IPS-18a (cell line): ENCODE results near the gene PLA1A.

Experiments
- H3K27ac ChIP-seq: one replicate; pipeline ENCODE4 v1.5.1; 2013; ENCODE audit warnings: low read length
- H3K27me3 ChIP-seq: one replicate; pipeline ENCODE4 v1.6.1; 2013; ENCODE audit warnings: mild to moderate bottlenecking, low read length; ENCODE audit not compliant: control insufficient read depth, insufficient read depth
- H3K36me3 ChIP-seq: one replicate; pipeline ENCODE4 v1.6.1; 2013; ENCODE audit warnings: low read depth, low read length; ENCODE audit not compliant: control insufficient read depth
- H3K4me1 ChIP-seq: one replicate; pipeline ENCODE4 v1.6.1; 2013; ENCODE audit warnings: low read depth, low read length; ENCODE audit not compliant: control insufficient read depth
- H3K4me3 ChIP-seq: one replicate; pipeline ENCODE4 v1.5.1; 2013; ENCODE audit warnings: low read length
- H3K9ac ChIP-seq: one replicate; pipeline ENCODE4 v1.6.1; 2013; ENCODE audit warnings: mild to moderate bottlenecking, low read length, moderate library complexity
- H3K9me3 ChIP-seq: one replicate; pipeline ENCODE4 v1.6.1; 2013; ENCODE audit warnings: low read depth, low read length; ENCODE audit not compliant: control insufficient read depth

PLA1A gene

DNA sequence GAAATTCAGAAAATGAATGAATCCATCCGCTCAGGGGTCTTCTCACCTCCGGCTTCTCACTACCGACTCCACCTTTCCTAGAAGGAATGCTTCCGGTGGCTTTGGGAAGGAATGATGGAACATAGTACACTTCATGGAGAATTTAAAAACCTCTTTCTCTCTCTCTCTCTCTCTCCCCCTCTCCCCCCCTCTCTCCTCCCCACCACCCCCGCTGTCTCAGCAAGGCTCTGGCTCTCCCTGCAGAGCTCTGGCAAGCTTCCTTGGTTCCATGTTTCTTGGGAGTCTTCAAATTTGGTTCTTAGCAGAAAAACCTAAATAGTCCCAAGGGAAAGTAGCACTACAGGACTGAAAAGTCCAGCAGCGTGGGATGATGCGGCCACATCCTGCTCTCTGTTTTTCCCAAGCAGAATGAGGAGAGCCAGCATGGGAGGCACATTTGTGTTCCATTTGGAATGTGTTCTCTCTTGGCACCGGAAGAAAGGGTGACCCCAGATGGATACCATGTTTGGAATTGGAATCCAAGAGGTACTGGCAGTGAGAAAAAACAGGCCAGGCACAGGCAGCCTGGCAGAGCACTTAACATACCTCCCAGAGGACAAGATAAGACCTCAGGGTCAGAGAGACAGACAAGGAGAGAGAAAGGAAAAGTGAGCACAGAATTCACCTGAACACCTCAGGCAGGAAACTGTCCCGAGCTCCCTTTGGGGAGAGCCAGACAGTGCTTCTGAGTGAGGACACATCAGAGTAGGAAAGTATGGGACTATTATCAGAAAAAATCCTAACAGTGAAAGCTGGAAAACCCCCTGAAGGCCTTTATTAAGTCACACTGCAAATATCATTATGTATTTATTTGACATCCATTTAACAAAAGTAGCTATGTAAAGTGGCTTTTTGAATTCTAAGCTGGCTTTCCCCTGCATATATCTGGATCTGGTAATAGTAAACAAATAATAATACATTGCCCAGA is 63.1 kb downstream of the PLA1A start, which contains the start of gene POPDC2:
TSS of gene POPDC2 (minus strand) at position 116 of the 967 bp plus-strand sequence. CDS start 166 bp downstream, outside the sequence.
- Histone ChIP-seq H3K4me1 (no peaks in the 10 kb centered on the region), H3K27me3 (no peaks in the 10 kb centered on the region), H3K27ac (no peak within 1 kb of the TSS), H3K9me3 (no peaks in the 10 kb centered on the region), H3K4me3 (no peak within 1 kb of the TSS), H3K36me3 (no peaks in the 10 kb centered on the region), H3K9ac (no peak within 1 kb of the TSS)

GRCh38 chr3:119662604-119663373 is 65.1 kb downstream of the PLA1A start:
- no peaks in the 10 kb centered on the region for H3K9me3 ChIP-seq
- no peaks in the 10 kb centered on the region for H3K27me3 ChIP-seq
- H3K36me3 ChIP-seq: no peaks in the 10 kb centered on the region
- no peak overlapping the region for H3K27ac ChIP-seq
- no peak overlapping the region for H3K4me3 ChIP-seq
- no peak overlapping the region for H3K9ac ChIP-seq
- H3K4me1 ChIP-seq: no peaks in the 10 kb centered on the region

DNA sequence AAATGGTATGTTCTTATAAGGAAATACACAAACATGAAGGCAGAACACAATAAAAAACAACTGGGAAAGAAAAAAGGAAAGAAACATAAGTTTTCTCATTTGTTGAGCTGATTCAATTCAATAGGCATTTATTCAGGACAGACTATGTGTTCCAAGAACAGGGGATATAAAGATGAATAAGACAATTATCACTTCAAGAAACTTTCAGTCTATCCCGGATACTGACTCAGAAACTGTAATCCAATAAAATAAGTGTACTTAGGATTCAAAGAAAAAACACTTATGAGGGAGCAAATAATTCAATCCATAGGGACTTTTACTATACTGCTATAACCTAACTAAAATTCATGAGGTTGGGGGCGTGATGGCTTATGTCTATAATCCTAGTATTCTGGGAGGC is 66.2 kb downstream of the PLA1A start:
- no peaks in the 10 kb centered on the region for H3K4me1 ChIP-seq
- no peak overlapping the region for H3K4me3 ChIP-seq
- peaks cover 3% of the 10 kb centered on the region for H3K36me3 ChIP-seq
- H3K27me3 ChIP-seq: no peaks in the 10 kb centered on the region
- H3K9ac ChIP-seq: no peak overlapping the region
- no peaks in the 10 kb centered on the region for H3K9me3 ChIP-seq
- H3K27ac ChIP-seq: no peak overlapping the region

DNA sequence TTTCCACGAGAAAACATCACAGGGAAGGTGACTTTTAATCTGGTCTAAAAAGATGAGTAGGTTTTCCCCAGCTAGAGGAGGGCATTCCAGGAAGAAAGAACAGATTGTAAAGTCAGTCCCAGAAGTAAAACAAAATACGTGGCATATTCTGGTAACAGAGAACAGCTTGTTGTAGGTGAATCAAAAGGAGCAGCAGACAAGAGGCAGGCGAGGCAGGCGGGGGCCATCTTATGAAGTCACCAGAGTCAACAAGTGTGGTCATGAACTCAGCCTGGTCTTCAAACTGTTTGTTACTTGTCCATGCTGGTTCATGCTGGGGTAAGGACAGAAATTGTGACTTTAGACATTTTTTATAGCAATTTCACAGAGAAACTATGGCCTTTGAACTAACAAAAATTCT is 66.7 kb downstream of the PLA1A start:
- no peaks in the 10 kb centered on the region for H3K9me3 ChIP-seq
- no peak overlapping the region for H3K4me3 ChIP-seq
- no peak overlapping the region for H3K9ac ChIP-seq
- H3K27me3 ChIP-seq: no peaks in the 10 kb centered on the region
- no peak overlapping the region for H3K27ac ChIP-seq
- H3K4me1 ChIP-seq: no peaks in the 10 kb centered on the region
- H3K36me3 ChIP-seq: peaks cover 3% of the 10 kb centered on the region

- Histone ChIP-seq H3K27me3 (no peaks in the 10 kb centered on the region), H3K27ac (no peak overlapping the region), H3K9ac (no peak overlapping the region)
These were observed 67.2 kb downstream of the PLA1A start for GRCh38 chr3:119664850-119665379.

GRCh38 chr3:119665954-119666559 is 68.4 kb downstream of the PLA1A start:
- Histone ChIP-seq H3K4me1 (no peaks in the 10 kb centered on the region), H3K27ac (no peak overlapping the region)

More at GRCh38 chr3:119664850-119665379, 67.2 kb downstream of the PLA1A start:
- H3K4me1 ChIP-seq: no peaks in the 10 kb centered on the region
- no peak overlapping the region for H3K4me3 ChIP-seq
- no peaks in the 10 kb centered on the region for H3K9me3 ChIP-seq
- peaks cover 5% of the 10 kb centered on the region for H3K36me3 ChIP-seq

DNA sequence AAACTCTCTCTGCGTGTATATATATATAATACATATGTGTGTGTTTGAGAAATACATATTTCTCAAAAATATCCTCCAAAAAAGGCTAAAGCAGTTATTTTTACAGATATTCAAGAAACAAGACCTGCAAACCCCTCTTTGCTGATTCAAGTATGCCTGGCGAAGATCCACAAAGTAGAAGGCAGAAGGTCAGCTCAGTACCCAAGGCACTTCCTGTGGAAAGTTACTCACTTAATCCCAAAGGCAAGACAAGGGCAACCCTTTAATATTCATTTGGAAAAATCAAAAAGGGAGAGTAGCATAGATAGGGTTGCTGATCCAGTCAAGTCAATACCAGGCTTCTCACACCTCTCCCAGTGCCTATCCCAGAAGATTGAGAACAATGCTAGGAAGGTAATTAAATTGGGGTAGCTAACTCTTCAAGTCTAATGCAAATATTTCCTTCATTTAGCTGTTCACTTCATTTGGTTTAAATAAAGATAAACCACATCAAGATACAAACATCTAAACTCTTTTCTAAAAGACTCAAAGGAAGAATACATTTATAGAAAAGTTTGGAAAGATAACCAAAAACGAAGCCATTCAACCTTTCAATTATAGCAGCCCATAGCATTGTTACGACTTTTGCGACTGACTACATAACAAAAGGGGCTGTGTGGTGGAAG is 72.4 kb downstream of the PLA1A start:
- Histone ChIP-seq H3K4me3 (no peak overlapping the region), H3K4me1 (no peaks in the 10 kb centered on the region), H3K9ac (no peak overlapping the region), H3K9me3 (no peaks in the 10 kb centered on the region), H3K27ac (no peak overlapping the region), H3K27me3 (no peaks in the 10 kb centered on the region), H3K36me3 (peaks cover 40% of the 10 kb centered on the region)

More at GRCh38 chr3:119665954-119666559, 68.4 kb downstream of the PLA1A start:
- peaks cover 8% of the 10 kb centered on the region for H3K36me3 ChIP-seq
- no peak overlapping the region for H3K9ac ChIP-seq
- H3K27me3 ChIP-seq: no peaks in the 10 kb centered on the region
- H3K9me3 ChIP-seq: no peaks in the 10 kb centered on the region
- H3K4me3 ChIP-seq: no peak overlapping the region

DNA sequence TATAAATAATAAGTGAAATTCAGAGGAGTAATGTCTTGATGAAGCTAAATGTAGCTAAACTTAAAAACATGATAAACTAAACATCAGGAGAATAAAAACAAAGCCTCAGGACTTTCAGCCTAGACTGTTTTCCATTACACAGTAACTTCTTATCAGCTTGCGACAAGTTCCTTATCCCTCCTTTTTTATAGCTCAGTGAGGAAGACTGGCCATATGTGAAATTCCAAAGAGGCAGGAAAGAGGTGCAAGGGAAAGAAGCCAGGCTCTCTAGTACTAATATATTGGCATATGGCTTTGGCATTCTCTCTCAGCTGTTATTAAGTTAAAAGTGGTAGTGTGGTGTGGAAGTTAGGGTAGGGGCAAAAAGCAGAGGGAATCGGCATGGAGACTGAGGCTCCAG is 75.1 kb downstream of the PLA1A start:
- H3K36me3 ChIP-seq: peaks cover 40% of the 10 kb centered on the region
- no peaks in the 10 kb centered on the region for H3K27me3 ChIP-seq
- no peak overlapping the region for H3K4me3 ChIP-seq

GRCh38 chr3:119673875-119674274 is 76.2 kb downstream of the PLA1A start:
- H3K9ac ChIP-seq: no peak overlapping the region
- H3K27me3 ChIP-seq: no peaks in the 10 kb centered on the region
- H3K27ac ChIP-seq: no peak overlapping the region
- peaks cover 37% of the 10 kb centered on the region for H3K36me3 ChIP-seq
- no peak overlapping the region for H3K4me3 ChIP-seq
- H3K4me1 ChIP-seq: peaks cover 8% of the 10 kb centered on the region
- no peaks in the 10 kb centered on the region for H3K9me3 ChIP-seq

More for the DNA sequence above, 75.1 kb downstream of the PLA1A start:
- Histone ChIP-seq H3K27ac (no peak overlapping the region), H3K9me3 (no peaks in the 10 kb centered on the region), H3K4me1 (peaks cover 8% of the 10 kb centered on the region), H3K9ac (no peak overlapping the region)

DNA sequence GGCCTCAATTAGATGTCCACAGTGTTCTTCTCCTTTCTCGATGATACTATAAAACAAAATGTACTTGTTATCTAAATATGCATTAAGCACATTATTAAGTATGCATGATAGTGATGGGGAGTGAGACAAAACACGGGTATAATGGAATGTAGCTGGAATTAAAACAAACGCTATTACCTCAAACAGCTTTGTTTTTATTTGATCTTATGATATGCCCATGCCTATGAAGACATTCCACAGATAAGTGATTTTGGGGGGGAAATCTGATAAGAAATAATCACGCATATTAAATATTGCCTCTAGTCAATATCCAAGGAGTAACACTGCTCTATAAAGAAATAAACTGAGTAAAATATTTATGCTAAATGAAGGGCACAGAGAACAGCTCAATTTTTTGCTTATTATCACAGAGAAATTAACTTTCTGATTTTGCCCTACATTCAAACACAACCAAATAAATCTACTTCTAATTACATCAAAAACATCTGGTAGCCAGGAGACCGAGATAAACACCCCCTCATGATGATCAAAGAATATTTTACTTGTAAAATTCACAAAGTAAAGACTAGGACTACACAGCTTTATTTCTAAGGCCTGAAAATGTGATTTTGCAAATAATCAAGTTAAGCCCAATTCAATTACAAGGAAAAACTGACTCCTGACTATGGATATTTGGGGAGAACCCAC is 77.6 kb downstream of the PLA1A start:
- Histone ChIP-seq H3K4me3 (no peak overlapping the region), H3K27me3 (no peaks in the 10 kb centered on the region), H3K9me3 (no peaks in the 10 kb centered on the region), H3K36me3 (peaks cover 35% of the 10 kb centered on the region), H3K4me1 (peaks cover 8% of the 10 kb centered on the region), H3K27ac (no peak overlapping the region), H3K9ac (no peak overlapping the region)
